BJ (cell line): ENCODE results near the gene ATP1B1. TPM values are rescaled to one million over a fixed set of nuclear protein-coding genes. Genes with fewer than 3 reads are reported as not detected.

Experiments used
- CTCF ChIA-PET: fragments of 350-600 bp; formaldehyde crosslinking; extraction: SDS; loops from one replicate; lab custom pipeline; 2021; ENCODE audit warnings: antibody characterized with exemption, inconsistent platforms; lab: Yijun Ruan, JAX
- POLR2A ChIA-PET: fragments of 300-600 bp; sonication (Branson Sonifier 250); formaldehyde crosslinking; extraction: SDS; loops from one replicate; lab custom pipeline; 2021; ENCODE audit warnings: antibody characterized with exemption; lab: Charles Lee
- DNase-seq: peaks from one replicate; pipeline ENCODE4 v3.0.0-alpha.2; 2011; ENCODE audit warnings: low read depth
- H3K27me3 ChIP-seq: 2 replicates; pipeline ENCODE4 v1.6.0; 2011; ENCODE audit warnings: low read length; ENCODE audit not compliant: control insufficient read depth, insufficient read depth
- H3K36me3 ChIP-seq: 2 replicates; pipeline ENCODE4 v1.5.1; 2011; ENCODE audit warnings: low read length; ENCODE audit not compliant: control insufficient read depth, insufficient read depth
- H3K4me3 ChIP-seq: 2 replicates; pipeline ENCODE4 v1.5.1; 2011; ENCODE audit warnings: low read depth, mild to moderate bottlenecking, control low read depth, low read length
- polyA plus RNA-seq: library from polyadenylated mRNA; depleted of rRNA; stranded (reverse); fragments of >200 nt; gene quantifications from 2 replicates; pipeline ENCODE4 v1.2.3, GENCODE V29; 2011
- TF ChIP-seq, protein P1 (sequence below): IDR thresholded peaks from 2 replicates; pipeline ENCODE4 v1.5.1; 2011; ENCODE audit warnings: low read depth, mild to moderate bottlenecking, control low read depth, inconsistent platforms, low read length, moderate library complexity; ENCODE audit not compliant: insufficient read depth

The ATP1B1 gene
- polyA plus RNA-seq, 1 experiment: 10.5 TPM

DNA sequence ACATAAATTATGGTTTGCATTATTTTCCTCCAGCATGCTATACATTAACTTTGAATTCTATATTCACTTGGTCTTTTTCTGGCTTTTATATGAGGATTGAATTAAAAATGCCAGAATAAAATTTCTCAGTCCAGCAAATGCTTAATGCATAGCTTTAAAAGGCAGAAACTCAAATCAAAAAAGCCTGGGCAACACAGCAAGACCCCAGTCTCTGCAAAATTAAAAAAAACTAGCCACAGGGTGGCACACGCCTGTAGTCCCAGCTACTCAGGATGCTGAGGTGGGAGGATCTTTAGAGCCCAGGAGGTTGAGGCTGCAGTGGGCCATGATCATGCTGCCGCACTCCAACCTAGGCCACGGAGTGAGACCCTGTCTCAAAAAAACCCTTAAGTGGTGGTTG lies 19.8 kb downstream of the ATP1B1 start:
- POLR2A ChIA-PET: no interaction called here
- TF ChIP-seq, protein P1, sequence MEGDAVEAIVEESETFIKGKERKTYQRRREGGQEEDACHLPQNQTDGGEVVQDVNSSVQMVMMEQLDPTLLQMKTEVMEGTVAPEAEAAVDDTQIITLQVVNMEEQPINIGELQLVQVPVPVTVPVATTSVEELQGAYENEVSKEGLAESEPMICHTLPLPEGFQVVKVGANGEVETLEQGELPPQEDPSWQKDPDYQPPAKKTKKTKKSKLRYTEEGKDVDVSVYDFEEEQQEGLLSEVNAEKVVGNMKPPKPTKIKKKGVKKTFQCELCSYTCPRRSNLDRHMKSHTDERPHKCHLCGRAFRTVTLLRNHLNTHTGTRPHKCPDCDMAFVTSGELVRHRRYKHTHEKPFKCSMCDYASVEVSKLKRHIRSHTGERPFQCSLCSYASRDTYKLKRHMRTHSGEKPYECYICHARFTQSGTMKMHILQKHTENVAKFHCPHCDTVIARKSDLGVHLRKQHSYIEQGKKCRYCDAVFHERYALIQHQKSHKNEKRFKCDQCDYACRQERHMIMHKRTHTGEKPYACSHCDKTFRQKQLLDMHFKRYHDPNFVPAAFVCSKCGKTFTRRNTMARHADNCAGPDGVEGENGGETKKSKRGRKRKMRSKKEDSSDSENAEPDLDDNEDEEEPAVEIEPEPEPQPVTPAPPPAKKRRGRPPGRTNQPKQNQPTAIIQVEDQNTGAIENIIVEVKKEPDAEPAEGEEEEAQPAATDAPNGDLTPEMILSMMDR: no peak
- no peak for DNase-seq
- CTCF ChIA-PET: interaction anchor here (1.1 kb wide), 2 partner anchors 11 to 39 kb away, joined by 3 to 4 read pairs; no protein-coding TSS in a partner anchor
- no peaks in the 10 kb centered on the region for H3K36me3 ChIP-seq
- no peaks in the 10 kb centered on the region for H3K27me3 ChIP-seq
- H3K4me3 ChIP-seq: no peak overlapping the region

DNA sequence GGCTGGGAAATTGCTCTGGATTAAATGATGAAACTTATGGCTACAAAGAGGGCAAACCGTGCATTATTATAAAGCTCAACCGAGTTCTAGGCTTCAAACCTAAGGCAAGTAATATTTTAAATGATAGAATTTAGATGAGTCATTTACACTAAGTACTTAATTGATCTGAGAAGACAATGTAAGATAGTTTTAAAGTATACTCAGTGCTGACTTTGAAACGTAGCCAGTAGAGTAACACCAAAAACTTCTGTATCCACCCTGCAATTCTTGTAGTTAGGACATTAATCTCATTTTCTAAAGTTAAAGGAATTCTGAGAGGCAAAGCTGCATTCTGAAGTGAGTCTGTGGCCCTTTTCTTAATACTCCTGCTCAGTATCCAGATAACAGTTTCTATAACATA lies 20.8 kb downstream of the ATP1B1 start:
- H3K27me3 ChIP-seq: no peaks in the 10 kb centered on the region
- CTCF ChIA-PET: interaction anchor here (0.5 to 1.9 kb wide), 4 partner anchors 9 to 38 kb away, joined by 3 to 6 read pairs (median 4); no protein-coding TSS in a partner anchor
- H3K4me3 ChIP-seq: no peak overlapping the region
- TF ChIP-seq, protein P1: no peak
- no peak for DNase-seq
- POLR2A ChIA-PET: no interaction called here
- H3K36me3 ChIP-seq: no peaks in the 10 kb centered on the region

DNA sequence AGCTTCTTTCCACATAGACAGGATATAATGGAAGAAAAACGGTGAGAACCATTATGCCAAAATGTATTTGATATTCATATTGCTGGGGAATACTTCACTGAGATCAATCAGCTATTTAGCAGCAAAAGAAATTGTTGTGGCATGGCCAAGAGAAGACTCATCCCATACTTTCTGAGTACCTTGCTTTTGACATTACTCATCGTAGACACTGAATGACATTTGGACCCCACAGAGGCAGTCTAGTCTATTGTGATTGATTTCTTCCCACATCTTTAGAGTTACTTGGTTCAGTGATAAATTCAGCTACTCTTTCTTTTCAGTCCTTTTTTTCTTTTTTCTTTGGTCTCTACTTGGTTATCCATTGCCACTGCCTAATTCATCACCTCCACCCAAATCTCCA lies 22.1 kb downstream of the ATP1B1 start:
- H3K27me3 ChIP-seq: no peaks in the 10 kb centered on the region
- H3K4me3 ChIP-seq: no peak overlapping the region
- TF ChIP-seq, protein P1: no peak
- no peaks in the 10 kb centered on the region for H3K36me3 ChIP-seq
- POLR2A ChIA-PET: no interaction called here
- CTCF ChIA-PET: interaction anchor here (1.9 kb wide), 1 partner anchor 11 kb away, joined by 6 read pairs; no protein-coding TSS in a partner anchor
- DNase-seq: no peak

DNA sequence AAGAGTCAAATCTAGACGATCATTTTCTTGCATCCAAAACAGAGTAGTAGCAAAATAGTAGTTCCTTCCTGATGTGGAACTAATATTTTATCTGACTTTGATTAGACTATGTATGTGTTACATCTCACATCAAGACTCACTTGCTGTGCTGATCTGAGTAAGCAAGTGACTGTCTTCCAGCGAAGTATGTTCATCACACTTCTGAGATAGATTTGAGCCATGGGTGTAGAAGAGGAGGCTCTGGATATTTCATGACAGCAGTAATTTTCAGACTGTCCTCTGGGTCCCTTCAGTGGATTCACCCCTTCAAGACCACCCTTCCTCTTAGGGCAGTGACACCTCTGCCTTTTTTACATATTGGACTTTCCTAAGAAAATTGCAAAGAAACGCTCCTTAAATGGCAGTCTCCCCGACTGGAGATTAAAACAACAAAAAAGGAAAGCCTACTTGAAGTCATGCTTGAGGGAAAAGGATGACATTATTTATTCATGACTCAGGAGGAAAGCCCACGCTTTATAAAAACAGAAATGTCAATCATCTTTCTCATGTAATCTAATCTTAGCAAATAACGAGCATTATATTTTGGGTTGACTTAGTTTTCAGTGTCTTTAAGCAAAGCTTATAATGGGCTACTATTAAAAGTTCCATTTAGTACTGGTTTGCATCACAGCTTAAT lies 22.8 kb downstream of the ATP1B1 start:
- CTCF ChIA-PET: interaction anchor here (1.1 kb wide), 1 partner anchor 219 kb away, joined by 3 read pairs; no protein-coding TSS in a partner anchor
- no peaks in the 10 kb centered on the region for H3K36me3 ChIP-seq
- H3K4me3 ChIP-seq: no peak overlapping the region
- no peak for DNase-seq
- TF ChIP-seq, protein P1: no peak
- H3K27me3 ChIP-seq: no peaks in the 10 kb centered on the region
- POLR2A ChIA-PET: no interaction called here

DNA sequence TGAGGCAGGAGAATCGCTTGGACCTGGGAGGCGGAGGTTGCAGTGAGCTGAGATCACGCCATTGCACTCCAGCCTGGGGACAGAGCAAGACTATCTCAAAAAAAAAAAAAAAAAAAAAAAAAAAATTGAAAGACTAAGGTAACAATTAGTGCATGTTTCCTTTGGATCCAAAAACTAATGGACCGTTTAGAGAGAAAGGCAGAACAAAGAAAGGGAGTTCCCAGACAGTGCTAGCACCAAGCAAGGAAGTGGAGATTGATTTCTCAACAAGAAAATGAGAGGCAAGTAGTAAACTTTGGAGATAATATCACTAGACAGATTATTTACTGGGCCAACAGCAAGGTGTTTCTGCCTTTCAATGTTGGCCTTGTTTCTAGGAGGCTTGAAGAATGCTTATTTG lies 24.2 kb downstream of the ATP1B1 start:
- TF ChIP-seq, protein P1: no peak
- Histone ChIP-seq H3K4me3 (no peak overlapping the region), H3K36me3 (no peaks in the 10 kb centered on the region), H3K27me3 (no peaks in the 10 kb centered on the region)
- DNase-seq: no peak
- CTCF ChIA-PET: no interaction called here
- POLR2A ChIA-PET: no interaction called here
